Measurements from ENCODE around the gene ADSS1. TPM values are rescaled to one million over a fixed set of nuclear protein-coding genes. Genes with fewer than 3 reads are reported as not detected.
A peak's percentile ranks its signal among the peaks of the same experiment; 100 is the strongest.

Gene ADSS1
- total RNA-seq (2014; rRNA removed; shearing (Covaris generic)): 0.57 and 2.7 TPM in 2 replicates

DNA sequence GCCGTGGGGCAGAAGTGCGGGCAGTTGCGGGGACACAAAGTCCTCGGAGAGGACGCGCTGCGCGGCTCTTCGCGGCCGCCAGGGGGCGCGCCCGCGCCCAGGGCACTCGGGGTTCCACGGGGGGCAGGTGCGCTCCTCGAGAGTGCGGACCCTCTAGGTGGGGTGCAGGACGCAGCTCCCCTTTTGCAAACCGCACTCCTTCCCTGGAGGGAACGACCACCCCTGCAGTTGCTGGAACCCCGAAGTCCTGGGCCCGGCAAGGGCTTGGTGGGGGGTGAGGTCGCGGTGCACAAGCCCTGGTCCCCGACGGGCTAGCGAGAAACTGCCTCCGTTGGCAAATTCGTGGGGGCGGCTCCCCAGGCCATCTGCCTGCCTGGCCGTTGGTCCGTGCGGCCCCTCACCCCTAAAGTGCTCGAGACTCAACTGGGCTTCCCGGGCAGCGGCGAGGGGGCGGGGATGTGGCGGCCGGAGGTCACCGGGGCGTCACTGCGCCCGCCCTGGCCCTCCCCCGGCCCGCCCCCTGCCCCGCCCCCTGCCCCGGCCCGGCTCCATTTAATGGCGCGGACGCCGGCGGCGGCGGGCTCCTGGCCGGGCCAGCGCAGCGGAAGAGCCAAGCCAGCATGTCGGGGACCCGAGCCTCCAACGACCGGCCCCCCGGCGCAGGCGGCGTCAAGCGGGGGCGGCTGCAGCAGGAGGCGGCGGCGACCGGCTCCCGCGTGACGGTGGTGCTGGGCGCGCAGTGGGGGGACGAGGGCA, at the start of gene ADSS1:
ADSS1 (plus strand) TSS at position 579 of the 756 bp plus-strand sequence; CDS start at position 621, 42 bp downstream.
- DNase-seq (ENCODE audit: low read depth): peak; percentile 72

DNA sequence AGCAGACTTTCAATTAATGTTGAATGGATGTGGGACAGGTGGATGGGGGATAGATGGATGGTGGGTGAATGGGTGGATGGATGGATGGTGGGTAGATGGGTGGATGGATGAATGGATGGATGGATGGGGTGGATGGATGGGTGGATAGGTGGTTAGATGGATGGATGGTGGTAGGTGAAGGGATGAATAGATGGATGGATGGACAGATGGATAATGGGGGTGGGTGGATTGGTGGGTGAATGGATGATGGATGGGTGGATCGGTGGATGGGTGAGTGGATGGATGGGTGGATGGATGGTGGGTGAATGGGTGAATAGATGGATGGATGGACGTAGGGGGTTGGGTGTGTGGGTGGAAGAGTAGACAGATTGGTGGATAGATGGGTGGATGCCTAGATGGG, 48.6 kb upstream of the ADSS1 start:
- no peak for DNase-seq (ENCODE audit: low read depth)

DNA sequence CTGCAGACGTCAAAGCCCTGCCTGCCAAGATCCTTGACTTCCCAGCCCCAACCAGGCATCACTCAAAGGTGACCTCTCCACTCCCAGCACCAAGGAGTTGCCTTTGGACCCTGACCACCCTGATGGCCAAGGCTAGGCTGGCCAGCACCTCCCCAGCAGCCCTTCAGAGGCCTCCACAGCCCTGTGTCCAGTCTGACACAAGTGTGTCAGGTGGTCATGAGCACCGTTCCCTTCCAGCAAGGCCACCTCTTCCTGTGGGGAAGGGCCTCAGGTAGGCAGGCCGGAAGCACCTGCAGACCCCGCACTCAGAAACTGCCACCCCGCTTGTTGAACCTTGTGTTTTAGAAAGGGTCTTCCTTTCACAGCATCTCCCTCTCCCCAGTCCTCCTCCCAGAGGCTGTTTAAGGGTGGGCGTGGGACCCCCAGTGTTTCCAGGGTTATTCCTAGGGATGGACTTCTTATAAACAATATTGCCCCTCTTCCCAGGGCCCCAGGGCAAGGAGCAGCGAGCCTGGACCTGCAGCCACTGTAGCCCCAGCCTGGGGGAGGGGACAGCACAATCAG, 47.8 kb upstream of the ADSS1 start:
- DNase-seq (ENCODE audit: low read depth): no peak

DNA sequence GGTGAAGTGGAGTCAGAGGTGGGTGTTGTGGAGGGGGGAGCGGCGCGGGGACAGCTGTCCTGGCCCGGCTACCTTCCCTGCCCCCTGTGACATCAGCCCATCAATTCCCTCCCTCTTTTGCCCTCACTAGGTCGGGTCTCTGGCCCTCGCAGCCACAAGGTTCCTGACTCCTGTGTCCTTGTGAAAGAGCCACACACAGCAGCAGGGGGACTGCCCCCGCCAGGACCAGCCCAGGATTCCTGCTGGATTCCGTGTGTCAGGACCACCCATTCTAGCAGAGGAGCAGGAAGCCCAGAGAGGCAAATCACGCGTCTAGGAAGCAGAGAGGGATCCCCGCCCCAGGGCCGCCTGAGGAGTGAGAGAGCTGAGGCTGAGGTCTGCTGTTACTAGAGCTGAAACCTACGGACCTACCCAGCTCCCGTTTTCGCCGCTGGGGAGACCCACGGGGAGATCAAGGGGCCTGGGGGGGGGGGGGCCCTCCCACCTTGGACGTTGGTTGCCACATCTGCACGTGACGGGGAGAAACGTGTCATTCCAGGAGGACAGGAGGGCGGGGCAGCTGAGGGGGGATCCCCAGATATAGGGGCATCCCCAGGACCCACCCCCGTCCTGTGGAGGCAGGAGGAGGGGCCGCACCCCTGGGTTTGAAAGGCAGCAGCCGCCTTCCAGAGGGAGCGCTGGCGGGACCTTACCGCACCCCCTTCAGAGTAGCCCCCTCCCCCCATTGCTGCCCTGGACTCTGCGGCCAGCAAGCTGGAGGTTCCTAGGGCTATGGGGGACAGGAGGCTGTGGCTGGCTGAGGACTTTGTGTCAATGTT, 47.1 kb upstream of the ADSS1 start:
- DNase-seq (ENCODE audit: low read depth): no peak

DNA sequence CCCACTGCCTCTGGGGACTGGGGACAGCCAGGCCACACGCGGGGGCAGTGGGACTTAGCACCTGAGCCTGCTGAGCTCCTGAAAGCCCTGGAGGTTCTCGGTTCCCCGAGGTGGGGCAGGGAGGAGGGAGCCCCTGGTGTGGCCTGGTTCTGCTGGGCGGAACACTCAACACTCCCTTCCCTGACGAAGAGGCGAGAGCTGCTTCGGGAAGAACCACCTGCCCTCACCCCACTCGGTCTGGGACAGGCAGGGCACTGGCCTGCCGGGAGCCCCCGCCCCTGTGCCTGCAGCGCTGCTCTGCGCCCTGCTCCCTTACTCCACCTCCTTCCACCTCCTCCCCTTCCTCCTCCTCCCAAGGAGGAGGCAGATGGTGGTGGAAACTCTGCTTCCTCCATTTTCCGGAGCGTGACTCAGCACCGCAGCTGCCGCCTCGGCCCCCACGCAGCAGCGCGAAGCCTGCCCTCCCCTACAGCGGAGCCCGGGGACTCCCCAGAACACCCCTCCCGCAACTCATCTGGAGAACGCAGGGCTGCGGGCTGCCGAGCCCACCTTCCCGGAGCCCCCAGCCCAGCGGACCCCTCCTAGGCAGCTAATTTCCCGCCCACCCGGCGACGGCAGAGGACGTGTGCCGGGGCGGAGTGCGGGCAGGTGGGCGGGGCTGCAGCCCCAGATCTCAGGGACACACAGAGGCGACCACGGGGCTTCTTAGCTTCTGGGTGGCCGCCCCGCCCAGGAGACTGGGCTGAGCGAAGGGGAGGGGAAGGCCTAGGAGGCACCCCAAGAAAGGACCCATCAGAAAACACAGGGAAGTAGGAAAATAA, 46.3 kb upstream of the ADSS1 start:
- DNase-seq (ENCODE audit: low read depth): peak; percentile 90

DNA sequence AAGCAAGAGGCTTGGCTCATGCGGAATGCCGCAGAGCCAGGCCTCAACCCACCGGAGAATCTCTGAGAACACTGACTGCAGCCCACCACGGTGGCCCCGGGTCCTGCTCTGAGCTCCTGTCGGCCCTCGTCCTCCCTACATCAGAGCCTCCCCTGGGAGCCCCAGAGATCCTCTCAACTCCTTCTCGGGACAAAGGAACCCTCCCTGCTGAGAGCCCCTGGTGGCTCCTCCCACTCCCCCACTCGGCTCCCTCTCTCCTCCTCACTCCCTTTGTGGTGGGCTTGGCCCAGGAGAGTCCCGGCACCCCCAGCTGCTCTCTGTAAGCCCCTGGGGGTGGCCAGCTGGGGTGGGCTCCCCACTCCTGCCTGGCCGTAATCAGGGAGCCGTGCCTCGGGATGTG, 45.7 kb upstream of the ADSS1 start:
- DNase-seq (ENCODE audit: low read depth): peak; percentile 63

DNA sequence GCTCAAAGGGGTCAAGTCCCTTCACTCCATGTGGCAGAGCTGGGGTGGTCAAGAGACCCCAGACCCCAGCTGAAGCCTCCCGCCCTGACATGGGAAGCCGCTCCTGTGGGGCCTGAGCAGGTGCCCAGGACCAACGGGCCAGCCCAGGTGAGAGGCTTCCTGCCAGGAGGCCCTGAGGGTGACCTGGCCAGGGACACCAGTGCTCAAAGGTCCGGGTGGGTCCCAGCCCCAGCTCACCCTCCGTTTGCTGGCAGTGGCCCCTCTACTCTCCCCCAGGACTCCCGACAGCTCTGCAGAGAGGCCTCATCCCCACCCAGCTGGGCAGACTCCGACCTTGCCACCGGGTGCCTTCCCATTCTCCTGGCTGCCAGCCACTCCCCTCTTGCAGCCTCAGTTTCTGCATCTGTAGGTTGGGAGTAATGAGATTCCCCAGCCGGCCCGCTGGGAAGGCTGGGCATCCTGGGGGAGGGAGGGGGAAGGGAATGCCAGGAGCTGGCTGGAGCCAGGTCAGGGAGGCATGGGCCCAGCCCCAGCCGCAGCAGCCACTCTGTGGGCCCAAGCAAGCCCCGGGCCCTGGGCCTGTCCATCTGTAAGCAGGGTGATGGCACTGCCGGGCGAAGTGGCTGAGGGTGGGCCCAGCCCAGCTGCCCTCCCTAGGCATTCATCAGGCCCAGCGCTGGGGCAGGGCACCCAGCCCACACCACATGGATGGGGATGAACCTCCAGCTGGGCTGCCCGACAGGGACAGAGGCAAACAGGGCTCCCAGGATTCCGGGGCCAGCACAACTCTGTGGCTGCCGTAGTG, 44.9 kb upstream of the ADSS1 start:
- no peak for DNase-seq (ENCODE audit: low read depth)

DNA sequence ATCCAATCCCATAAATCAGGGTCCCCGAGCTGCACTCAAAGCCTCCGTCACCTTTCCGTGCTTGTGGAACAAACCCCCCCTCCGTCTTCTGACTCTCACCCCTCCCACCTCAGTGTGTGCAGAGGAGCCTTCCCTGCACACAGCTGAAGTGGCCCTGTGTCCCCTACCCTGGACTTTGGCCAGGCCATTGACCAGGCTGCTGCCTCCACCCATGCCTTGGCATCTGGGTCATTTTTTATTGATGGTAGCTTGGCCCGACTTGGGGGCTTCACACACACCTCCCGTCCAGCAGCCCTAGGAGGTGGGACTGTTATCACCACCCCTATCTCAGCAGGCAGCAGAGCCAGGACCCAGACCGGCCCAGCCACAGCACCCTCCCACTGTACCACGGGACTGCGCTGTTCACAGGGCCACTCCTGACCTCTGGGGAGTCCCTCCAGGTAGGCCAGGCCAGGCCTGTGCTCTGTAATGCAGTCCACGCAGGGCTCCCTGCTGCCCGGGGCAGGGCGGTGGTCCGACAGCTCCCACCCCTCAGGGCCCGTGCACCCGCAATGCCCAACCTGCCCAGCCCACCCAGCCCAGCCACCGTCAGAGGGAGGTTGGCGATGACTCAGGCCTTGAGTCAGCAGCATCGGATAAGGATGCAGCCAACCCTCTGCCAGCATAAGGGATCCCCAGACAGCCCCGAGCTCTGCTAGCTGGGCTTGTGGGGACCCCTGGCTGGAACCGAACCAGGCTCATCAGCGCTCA, 43.8 kb upstream of the ADSS1 start:
- peak; percentile 95 for DNase-seq (ENCODE audit: low read depth)

DNA sequence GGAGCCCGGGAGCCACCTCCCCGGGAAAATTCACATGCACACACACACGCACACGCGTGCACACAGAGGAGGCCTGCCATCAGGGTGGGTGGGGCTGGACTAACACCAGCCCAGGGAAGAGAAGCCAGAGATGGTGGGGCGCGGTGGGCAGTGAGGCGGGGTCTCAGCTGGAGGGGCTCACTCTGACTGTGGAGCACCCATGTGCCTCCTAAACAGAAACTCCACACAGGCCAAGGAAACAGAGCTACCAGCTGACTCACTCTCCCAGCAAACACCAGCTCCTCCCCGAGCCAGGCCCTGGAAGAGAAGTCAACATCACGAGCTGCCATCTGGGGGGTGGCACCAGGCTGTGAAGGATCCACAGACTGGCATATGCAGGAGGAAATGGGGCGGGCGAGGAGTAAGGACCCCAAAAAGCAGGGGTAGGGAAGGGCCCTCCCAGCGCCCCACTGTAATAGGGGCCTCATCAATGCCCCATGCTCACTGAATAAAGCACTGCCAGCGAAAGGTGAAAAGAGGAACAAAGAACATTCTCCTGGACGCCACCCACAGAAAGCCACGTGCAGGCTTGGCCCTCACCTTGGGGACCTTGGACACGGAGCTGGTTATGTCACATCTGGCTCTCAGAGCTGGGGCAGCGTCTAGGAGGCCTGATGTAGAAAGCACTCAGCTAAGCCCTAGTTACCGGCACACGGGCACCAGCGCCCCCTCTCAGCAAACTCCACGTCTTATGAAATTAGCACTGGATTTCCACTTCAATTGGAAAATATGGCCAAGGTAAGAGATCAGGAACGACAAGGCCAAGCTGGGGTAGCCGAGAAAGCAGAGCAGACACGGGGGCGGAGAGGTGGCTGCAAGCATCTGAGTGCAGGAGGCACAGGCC, 43.0 kb upstream of the ADSS1 start:
- DNase-seq (ENCODE audit: low read depth): peak; percentile 92

DNA sequence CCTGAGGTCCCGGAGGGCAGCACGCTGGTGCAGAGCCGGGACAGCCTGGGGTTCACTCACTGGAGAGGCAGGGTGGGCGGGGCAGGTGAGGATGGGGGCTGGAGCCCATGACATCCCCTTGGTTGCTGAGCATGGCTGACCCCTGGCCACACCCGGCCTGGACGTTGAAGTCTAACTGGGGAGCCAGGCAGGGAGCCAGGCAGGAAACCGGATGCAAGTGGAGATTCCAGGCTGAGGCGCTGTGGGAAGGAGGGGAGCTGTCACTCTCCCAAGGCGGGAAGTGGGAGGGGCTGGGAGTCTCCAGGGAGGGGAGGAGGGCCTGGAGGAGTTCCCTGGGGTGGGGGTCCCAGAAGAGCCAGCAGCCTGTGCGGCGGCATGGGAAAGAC, 42.3 kb upstream of the ADSS1 start:
- DNase-seq (ENCODE audit: low read depth): peak; percentile 95

DNA sequence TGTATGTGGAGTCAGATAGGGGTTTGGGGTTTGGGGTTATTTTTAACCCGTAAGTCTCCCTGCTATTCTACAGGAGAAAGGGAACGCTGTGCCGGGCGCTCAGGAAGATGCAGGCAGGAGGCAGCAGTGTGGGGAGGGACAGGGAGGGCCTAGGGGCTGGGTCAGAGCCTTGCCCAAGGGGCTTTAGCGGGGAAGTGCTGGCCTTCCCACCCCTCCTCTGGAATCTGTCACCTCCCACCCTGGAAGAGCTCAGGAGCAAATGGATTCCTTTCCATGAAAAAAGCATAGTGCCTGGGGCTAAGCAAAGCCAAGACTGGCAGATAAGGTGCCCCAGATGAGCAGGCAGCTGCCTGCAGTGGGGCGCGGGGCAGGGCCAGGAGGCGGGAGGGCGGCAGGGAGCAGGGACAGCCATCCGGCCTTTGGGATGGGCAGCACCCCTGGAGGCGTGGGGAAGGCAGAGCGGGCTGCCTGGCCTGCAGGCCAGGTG, 41.9 kb upstream of the ADSS1 start:
- peak; percentile 57 for DNase-seq (ENCODE audit: low read depth)

DNA sequence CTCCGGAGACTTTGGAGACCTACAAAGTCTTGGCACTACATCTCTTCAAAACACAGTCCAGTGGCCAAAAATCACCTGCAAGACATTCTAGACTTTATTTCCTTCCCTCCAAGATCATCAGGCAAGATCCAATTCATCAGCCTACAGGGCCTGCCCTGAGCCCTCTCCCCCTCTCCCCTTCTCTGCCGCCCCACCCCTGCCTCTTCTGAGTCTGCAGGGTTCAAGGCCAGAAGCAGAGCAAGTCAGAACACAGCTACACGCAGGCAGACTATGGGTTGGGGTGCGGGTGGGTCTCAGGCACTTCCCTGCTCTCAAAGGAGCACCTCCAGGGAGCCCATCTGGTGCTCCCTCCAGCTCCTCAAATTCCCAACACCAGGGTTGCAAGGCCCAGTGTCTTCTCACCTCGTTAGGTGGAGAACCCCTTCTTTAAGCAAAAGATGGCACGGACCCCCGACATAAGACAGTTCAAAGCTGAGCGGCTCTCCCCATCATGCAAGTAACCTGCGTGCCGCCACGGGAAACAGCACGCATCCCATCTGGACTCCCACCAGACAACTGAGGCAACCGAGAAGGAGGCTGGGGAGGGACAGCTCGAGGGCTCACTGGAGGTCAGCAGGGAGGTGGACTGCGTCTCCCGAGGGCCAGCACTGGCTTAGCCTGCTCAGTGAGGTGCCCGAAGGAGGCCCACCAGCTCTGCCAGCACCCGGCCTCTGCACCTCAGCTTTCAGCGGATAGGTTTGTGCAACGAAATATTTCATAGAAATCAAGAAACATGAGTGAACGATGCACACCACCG, 40.2 kb upstream of the ADSS1 start:
- DNase-seq (ENCODE audit: low read depth): no peak

DNA sequence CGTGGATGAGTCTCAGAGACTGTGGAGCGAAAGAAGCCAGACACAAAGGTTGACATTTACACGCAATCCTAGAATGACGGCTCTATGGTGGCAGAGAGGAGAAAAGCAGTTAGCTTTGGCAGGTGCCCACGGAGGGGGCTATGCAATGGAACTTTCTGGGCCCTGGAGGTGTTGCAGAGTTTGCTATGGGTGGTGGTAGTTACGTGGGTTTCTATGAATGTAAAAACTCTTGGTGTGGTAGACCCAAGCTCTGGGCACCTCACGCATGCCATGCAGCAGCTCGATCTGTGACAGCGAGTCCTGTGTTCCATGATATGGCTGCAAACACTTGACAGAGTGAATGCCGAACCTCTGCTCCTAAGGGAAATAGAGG, 39.6 kb upstream of the ADSS1 start:
- no peak for DNase-seq (ENCODE audit: low read depth)

DNA sequence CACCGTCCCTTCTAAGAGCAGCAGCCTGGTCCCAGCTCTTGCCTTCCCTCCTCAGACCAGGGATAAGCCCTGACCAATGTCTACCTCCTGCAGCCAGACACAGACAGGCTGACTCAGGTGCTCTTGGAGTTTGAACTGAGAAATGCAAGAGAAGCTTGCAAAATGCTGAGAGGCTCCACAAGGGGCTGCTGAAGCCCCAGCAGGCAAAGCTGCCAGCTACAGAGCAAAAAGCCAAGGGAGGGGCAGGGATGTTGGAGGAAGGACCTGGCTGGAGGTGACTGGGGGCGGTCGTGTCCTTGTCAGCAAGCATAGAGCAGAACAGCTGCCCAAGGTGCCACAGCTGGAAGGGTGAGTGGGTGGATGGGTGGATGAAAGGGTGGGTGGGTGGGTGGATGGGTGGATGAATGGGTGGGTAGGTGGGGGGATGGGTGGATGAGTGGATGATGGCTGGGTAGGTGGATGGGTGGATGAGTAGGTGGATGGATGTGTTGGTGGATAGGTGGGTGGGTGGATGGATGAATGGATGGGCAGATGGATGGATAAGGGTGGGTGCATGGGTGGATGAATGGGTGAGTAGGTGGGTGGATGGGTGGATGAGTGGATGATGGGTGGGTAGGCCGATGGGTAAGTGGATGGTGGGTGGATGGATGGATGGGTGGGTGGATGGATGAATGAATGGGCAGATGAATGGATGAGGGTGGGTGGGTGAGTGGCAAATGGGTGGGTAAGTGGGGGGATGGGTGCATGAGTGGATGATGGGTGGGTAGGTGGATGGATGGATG, 38.6 kb upstream of the ADSS1 start:
- DNase-seq (ENCODE audit: low read depth): no peak

DNA sequence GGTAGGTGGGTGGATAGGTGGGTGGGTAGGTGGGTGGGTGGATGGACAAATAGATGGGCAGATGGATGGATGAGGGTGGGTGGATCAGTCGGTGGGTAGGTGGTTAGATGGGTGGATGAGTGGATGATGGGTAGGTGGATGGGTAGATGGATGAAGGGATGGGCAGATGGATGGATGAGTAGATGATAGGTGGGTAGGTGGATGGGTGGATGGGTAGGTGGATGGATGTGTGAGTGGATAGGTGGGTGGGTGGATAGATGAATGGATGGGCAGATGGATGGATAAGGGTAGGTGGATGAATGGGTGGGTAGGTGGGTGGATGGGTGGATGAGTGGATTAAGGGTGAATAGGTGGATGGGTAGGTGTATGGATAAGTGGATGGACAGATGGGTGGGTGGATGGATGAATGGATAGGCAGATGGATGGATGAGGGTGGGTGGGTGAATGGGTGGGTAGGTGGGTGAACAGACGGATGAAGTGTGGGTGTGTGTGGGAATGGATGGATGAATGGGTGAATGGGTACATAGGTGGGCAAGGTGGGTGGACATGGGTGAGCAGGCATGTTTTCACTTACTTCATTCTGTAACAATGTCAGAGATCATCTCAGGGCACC, 37.9 kb upstream of the ADSS1 start:
- no peak for DNase-seq (ENCODE audit: low read depth)

DNA sequence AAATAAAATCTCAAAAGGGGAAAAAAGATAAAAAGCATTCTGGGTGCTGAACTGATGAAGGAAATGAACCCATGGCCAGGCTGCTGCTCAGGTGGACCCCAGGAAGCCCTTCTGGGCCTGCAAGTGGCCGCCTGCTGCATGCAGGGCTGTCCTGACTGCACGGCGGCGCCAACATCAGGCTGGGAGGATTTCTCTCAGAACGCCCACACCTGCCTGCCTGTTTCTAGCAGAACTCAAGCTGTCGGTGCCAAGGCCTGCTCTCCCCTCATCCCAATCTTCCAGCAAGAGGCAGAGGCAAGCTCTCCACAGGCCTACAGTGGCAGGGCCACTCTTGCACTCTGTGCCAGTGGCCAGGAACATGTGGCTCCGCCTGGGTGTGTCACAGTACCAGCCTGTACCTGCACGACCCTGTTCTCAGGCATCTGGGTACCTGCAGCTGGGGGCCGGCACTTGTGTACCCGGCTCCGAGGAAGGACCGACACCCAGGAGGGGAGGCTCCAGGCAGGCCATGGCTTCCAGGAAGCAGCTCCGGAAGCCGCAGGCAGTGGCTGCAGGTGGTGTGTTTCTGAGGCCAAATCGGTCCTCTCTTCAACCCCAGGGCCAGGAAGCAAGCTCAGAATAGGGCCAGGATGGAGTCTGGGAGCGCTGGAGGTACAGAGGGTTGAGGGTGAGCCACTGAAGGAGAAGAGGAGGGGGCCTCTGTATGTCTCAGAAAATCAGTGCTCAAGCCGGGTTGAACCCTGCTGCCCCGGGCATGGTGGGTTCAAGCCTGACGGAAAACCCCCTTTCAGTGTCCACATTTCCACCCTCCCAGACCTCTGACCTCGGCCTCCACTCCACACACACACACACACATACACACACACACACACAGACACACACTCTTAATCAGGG, 37.2 kb upstream of the ADSS1 start:
- no peak for DNase-seq (ENCODE audit: low read depth)

All from Daoy (cell line).